ENCODE results near the gene CELF4. TPM values are rescaled to one million over a fixed set of nuclear protein-coding genes. Genes with fewer than 3 reads are reported as not detected.
A peak's percentile ranks its signal among the peaks of the same experiment; 100 is the strongest.

CELF4 gene
- polyA plus RNA-seq, 1 experiment: not detected

DNA sequence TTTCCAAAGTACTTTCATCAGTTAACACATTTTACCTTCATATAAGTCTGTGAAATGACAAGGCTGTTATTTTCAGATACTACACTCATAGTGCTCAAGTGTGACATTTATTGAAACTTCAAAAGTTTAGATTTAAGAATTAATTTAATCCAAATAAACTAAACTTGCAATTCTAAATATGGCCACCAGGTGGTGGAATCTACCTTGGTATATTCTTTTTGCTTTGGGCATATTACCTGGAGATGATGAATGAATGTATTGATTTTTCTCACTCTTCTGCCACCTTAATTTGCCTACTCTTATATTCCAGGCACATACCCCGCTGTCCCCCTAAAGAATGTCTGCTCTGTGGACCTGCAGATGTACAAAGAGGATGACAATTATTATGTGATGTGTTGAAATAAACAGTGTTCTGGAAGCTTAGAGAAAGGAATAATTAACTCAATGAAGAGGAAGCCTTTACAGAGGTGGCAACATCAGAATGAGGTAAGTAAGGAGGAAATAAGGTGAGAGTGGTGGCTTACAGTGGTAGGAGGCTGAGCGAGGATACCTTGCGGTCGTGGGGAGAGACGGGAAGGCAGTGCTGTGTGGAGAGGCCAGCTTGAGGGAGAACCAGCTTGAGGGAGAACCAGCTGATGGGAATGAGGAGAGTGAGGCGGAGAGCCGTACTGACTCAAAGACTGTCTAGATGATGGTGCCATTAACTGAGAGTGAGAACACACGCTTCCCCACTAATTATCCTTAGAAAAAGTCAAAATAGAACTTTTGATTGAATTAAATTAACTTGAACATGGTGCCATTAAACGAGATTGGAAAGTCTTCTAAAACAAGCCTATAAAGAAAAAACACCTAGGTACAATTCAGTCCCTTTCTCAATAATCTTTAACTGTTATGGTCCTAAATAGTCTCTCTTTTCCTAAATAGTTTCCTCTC, 179.5 kb downstream of the CELF4 start:
- Histone ChIP-seq H3K36me3 (ENCODE audit: control insufficient read depth, insufficient read depth, low read length) (no peaks in the 10 kb centered on the region), H3K4me3 (ENCODE audit: low read depth, low read length) (no peak overlapping the region), H3K27me3 (ENCODE audit: control insufficient read depth, insufficient read depth, low read length) (peaks cover 2% of the 10 kb centered on the region; the same call in 1 of the 2 replicates)
- ChIA-PET POLR2A (no interaction called here), CTCF (interaction anchor here (0.7 to 4.2 kb wide), 25 partner anchors 8 to 160 kb away, joined by 3 to 40 read pairs (median 4); no protein-coding TSS in a partner anchor)
- DNase-seq (ENCODE audit: low read depth): no peak
- TF ChIP-seq, protein P1, sequence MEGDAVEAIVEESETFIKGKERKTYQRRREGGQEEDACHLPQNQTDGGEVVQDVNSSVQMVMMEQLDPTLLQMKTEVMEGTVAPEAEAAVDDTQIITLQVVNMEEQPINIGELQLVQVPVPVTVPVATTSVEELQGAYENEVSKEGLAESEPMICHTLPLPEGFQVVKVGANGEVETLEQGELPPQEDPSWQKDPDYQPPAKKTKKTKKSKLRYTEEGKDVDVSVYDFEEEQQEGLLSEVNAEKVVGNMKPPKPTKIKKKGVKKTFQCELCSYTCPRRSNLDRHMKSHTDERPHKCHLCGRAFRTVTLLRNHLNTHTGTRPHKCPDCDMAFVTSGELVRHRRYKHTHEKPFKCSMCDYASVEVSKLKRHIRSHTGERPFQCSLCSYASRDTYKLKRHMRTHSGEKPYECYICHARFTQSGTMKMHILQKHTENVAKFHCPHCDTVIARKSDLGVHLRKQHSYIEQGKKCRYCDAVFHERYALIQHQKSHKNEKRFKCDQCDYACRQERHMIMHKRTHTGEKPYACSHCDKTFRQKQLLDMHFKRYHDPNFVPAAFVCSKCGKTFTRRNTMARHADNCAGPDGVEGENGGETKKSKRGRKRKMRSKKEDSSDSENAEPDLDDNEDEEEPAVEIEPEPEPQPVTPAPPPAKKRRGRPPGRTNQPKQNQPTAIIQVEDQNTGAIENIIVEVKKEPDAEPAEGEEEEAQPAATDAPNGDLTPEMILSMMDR (IDR thresholded peaks at IDR 0.05; ENCODE audit: insufficient read depth, low read depth, low read length): peak; percentile 50

DNA sequence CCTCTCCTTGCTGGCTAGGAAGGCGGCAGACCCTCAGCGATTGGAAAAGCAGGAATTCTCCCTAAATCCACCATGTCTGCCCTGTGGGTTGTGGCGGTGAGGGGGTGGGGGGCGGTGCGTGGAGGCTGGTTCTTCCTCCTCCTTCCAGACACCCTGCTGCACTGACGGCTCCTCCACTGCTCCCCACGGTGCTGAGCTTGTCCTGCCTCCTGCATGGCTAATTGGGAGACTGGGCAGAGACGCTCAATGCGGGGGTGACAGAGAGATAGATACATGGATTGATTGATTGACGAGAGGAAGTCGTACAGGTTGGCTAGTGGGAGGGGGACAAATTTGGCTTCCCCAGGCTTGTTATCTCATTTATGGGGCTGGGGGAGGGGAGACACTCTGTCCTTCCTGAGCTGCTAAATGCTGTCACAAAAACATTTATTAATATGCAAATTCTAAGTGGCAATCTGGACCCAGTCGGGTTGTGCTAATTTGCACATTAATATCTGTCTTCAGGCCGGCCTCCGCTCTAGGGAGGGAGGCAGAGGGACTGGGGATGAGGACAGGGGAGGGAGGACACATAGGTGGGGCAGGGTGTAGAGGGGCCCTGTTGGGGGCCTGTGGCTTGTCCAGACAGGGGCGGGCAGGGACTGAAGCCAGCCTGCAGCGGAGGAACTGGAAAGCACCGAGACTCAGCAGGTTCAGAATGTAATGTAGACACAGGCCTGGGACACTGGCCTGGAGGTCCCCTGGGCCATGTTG, 181.6 kb downstream of the CELF4 start:
- CTCF ChIA-PET: interaction anchor here (0.9 to 4.2 kb wide), 7 partner anchors 40 to 155 kb away, joined by 3 to 40 read pairs (median 18); no protein-coding TSS in a partner anchor

DNA sequence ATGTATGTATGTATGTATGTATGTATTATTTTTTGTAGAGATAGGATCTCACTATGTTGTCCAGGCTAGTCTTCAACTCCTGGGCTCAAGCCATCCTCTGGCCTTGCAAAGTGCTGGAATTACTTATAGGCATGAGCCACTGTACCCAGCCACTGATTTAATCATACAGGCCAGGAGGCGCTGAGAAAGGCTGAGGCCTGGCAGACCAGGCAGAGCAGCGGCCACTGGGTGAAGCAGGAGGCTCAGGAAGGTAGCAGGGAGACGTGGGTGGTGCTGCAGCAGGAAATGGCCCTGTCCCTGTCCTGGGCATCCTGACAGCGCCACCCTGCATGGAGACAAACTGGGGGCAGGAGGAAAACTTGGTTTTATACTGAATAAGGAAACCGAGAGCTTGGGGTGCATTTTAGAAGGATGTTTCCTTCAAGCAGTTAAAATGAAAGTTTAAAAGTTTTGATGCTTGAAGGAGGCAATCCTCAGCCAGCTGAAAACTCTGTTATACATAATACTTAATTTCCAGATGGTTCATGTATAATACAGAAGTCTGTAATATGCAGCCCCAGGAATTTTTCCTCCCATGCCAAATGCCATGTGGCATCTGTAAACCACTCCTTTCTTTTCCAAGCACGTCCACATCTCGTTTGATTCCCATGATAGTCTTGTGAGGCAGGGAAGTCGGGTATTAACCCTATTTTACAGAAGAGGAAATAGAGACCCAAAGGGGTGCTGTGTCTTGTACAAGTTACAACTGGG, 182.4 kb downstream of the CELF4 start:
- peaks cover 4% of the 10 kb centered on the region; the same call in 1 of the 2 replicates for H3K27me3 ChIP-seq (ENCODE audit: control insufficient read depth, insufficient read depth, low read length)
- no peak for DNase-seq (ENCODE audit: low read depth)
- POLR2A ChIA-PET: no interaction called here
- no peak overlapping the region for H3K4me3 ChIP-seq (ENCODE audit: low read depth, low read length)
- CTCF ChIA-PET: interaction anchor here (0.9 to 4.2 kb wide), 6 partner anchors 40 to 155 kb away, joined by 3 to 40 read pairs (median 6); no protein-coding TSS in a partner anchor
- TF ChIP-seq, protein P1 (IDR thresholded peaks at IDR 0.05; ENCODE audit: insufficient read depth, low read depth, low read length): 0 out of 2 replicates have a peak, but pooled peaks have one; percentile 9
- H3K36me3 ChIP-seq (ENCODE audit: control insufficient read depth, insufficient read depth, low read length): no peaks in the 10 kb centered on the region

More for the DNA sequence above, 181.6 kb downstream of the CELF4 start:
- no peak overlapping the region for H3K4me3 ChIP-seq (ENCODE audit: low read depth, low read length)
- TF ChIP-seq, protein P1 (IDR thresholded peaks at IDR 0.05; ENCODE audit: insufficient read depth, low read depth, low read length): no peak
- POLR2A ChIA-PET: no interaction called here
- H3K36me3 ChIP-seq (ENCODE audit: control insufficient read depth, insufficient read depth, low read length): no peaks in the 10 kb centered on the region
- peaks cover 2% of the 10 kb centered on the region; the same call in 1 of the 2 replicates for H3K27me3 ChIP-seq (ENCODE audit: control insufficient read depth, insufficient read depth, low read length)
- no peak for DNase-seq (ENCODE audit: low read depth)

DNA sequence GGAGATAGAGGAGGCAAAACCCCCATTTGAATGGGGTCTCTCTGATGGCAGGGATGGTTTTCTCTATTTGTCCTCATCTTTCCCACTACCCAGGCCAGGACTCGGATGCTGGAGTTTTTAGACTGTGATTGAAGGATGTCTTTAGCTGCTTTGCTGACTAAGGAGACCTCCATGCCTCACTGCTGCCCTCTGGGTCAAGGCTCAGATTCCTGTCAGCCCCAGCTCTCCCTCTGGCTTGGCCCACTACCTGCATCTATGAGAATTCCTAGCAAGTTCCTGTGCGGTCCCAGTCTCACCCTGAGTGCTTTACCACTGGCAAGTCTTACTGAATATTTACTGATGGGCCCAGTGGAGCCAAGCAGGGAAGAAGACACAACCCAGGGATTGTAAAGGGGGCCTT, 184.0 kb downstream of the CELF4 start:
- ChIA-PET CTCF (interaction anchor here (1.1 to 1.5 kb wide), 3 partner anchors 10 to 156 kb away, joined by 3 to 4 read pairs (median 4); no protein-coding TSS in a partner anchor), POLR2A (no interaction called here)
- DNase-seq (ENCODE audit: low read depth): no peak
- peaks cover 4% of the 10 kb centered on the region; the same call in 1 of the 2 replicates for H3K27me3 ChIP-seq (ENCODE audit: control insufficient read depth, insufficient read depth, low read length)
- TF ChIP-seq, protein P1 (IDR thresholded peaks at IDR 0.05; ENCODE audit: insufficient read depth, low read depth, low read length): no peak
- H3K36me3 ChIP-seq (ENCODE audit: control insufficient read depth, insufficient read depth, low read length): no peaks in the 10 kb centered on the region
- no peak overlapping the region for H3K4me3 ChIP-seq (ENCODE audit: low read depth, low read length)
